Activated T-helper 1 cell treated with anti-CD3 and anti-CD28 coated beads, Interleukin-12 subunit alpha, Interleukin-12 subunit beta, Interleukin-2, Interleukin-4 antibody, amounts not matched to agents 30 ng/mL and 10 ng/mL and 1 ng/mL, durations not matched to agents 14 hours and 24 hours and 36 hours (primary cell): ENCODE measurements around the gene TCN1. TPM values are rescaled to one million over a fixed set of nuclear protein-coding genes. Genes with fewer than 3 reads are reported as not detected.
"Not testable (repeated sequence)": the region's sequence is repeated elsewhere in the genome, so short reads cannot be mapped to it uniquely, and the experiment has no call there.

Experiments used
- DNase-seq: peaks from one replicate; pipeline ENCODE4 v3.0.0; 2021; ENCODE audit warnings: low spot score
- H3K27ac Mint-ChIP-seq: one replicate; pipeline ENCODE4 v1.8.0; 2021; ENCODE audit warnings: mild to moderate bottlenecking, mixed read lengths
- H3K27me3 Mint-ChIP-seq: one replicate; pipeline ENCODE4 v1.8.0; 2022; ENCODE audit warnings: mild to moderate bottlenecking, moderate library complexity, mixed read lengths; ENCODE audit not compliant: insufficient read depth
- H3K36me3 Mint-ChIP-seq: one replicate; pipeline ENCODE4 v1.8.0; 2021; ENCODE audit warnings: low read depth, mixed read lengths
- H3K4me1 Mint-ChIP-seq: one replicate; pipeline ENCODE4 v1.8.0; 2021; ENCODE audit warnings: low read depth, mixed read lengths
- H3K4me3 Mint-ChIP-seq: one replicate; pipeline ENCODE4 v1.8.0; 2021; ENCODE audit warnings: mild to moderate bottlenecking, moderate library complexity, mixed read lengths
- H3K9me3 Mint-ChIP-seq: one replicate; pipeline ENCODE4 v1.8.0; 2021; ENCODE audit warnings: mixed read lengths
- intact Hi-C: fragments of 100-400 bp; cut with micrococcal nuclease; formaldehyde crosslinking; loops from one replicate; pipeline ENCODE4 v1.15.1; 2024
- total RNA-seq: library from RNA; stranded (reverse); gene quantifications from 2 replicates; pipeline ENCODE4 v1.2.3, GENCODE V29; 2022

Gene TCN1, protein sequence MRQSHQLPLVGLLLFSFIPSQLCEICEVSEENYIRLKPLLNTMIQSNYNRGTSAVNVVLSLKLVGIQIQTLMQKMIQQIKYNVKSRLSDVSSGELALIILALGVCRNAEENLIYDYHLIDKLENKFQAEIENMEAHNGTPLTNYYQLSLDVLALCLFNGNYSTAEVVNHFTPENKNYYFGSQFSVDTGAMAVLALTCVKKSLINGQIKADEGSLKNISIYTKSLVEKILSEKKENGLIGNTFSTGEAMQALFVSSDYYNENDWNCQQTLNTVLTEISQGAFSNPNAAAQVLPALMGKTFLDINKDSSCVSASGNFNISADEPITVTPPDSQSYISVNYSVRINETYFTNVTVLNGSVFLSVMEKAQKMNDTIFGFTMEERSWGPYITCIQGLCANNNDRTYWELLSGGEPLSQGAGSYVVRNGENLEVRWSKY
- not detected in 2 replicates for total RNA-seq

DNA sequence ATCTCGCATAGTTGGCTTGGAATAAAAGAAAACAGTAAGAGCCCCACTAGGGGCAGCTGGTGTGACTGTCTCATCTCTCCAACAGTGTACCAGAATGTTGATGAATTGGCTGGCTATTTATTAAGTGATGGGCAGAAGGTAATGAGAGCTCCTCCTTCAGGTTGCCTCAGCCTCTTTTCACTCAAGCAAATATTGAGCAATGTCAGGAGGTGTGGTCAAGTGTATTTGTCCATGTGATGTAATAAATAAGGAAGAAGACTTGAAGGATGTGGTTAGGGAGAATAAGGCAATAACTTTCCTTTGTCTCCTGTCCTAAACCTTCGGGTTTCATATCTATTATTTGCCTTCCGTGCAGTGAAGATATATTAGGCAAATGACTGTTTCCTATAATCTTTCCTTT is at the start of gene TCN1:
TSS of gene TCN1 (minus strand) at position 91 of the 400 bp plus-strand sequence. CDS start at position 74, 17 bp downstream.
- intact Hi-C loops: no loop called here
- Mint-ChIP-seq H3K9me3 (peaks cover 6% of the 10 kb centered on the region), H3K27ac (no peak within 1 kb of the TSS), H3K4me3 (no peak within 1 kb of the TSS), H3K27me3 (peaks cover 6% of the 10 kb centered on the region), H3K4me1 (no peaks in the 10 kb centered on the region), H3K36me3 (no peaks in the 10 kb centered on the region)
- DNase-seq: no peak

DNA sequence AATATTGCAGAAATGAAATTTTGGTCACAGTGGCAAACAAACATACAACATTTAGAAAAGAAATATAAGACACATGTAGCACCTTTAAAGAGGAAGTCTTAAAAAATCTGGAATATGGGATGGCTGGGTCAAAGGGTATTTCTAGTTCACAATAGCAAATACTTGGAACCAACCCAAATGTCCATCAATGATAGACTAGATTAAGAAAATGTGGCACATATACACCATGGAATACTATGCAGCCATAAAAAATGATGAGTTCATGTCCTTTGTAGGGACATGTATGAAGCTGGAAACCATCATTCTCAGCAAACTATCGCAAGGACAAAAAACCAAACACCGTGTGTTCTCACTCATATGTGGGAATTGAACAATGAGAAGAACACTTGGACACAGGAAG is 37.3 kb upstream of the TCN1 start:
- DNase-seq, H3K36me3 Mint-ChIP-seq, intact Hi-C loops, H3K27me3 Mint-ChIP-seq, H3K27ac Mint-ChIP-seq, H3K9me3 Mint-ChIP-seq, H3K4me1 Mint-ChIP-seq, H3K4me3 Mint-ChIP-seq: not testable (repeated sequence)

DNA sequence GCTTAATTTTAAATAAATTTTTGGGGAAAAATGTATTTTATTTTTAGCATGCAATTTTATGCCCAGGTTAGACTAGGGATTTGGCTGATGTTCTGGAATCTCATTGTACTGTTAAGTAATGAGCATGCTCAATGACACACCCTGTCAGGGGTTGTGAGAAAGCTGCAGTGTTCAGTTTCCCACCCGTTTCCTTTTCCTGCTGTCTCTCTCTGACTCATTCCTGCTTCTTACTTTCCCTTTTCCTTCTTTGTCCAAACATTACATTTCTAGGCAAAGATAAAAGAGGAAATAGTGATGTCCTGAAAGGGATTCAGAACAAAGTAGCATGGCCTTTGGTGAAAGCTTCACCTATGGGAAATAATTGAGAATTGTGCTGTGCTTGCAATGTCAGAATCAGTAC is 35.0 kb upstream of the TCN1 start:
- intact Hi-C loops: no loop called here
- no peak for DNase-seq
- Mint-ChIP-seq H3K36me3 (no peaks in the 10 kb centered on the region), H3K4me3 (no peak overlapping the region), H3K27me3 (peaks cover 3% of the 10 kb centered on the region), H3K27ac (no peak overlapping the region), H3K9me3 (no peaks in the 10 kb centered on the region), H3K4me1 (no peaks in the 10 kb centered on the region)

DNA sequence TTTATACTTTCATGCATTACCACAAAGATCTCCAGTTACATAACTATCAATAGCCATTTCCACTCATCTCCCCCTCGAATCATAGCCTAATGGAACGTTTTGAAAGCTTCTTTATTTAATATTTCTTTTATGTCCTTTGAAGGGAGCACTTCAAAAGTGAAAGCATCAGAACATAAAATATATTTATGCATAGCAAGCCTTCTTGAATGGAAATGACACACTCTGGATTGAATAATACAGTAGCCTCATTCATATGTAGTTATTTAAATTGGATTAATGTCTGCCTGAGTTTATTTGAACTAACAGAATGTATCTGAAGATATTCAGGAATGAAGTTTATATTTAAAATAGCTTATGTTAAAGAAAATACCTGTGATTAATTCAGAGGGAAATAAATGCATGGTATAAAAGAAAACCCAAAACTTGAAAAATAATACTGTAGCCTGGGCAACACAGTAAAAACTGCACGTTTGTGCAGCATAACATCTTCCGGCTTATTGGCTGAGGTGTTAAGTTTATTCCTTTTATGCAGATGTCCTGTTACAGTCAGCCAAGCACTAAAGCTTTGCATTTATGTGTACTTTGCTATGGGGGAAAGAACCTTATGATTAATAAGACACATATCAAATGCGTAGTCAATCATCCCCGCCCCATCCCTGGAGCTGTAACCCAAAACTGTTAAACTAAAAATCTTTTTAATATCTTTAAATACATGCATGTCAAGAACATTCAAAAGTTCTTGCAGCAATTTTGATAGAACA is 34.3 kb upstream of the TCN1 start:
- intact Hi-C loops: no loop called here
- H3K36me3 Mint-ChIP-seq: no peaks in the 10 kb centered on the region
- H3K4me3 Mint-ChIP-seq: no peak overlapping the region
- DNase-seq: no peak
- peaks cover 3% of the 10 kb centered on the region for H3K27me3 Mint-ChIP-seq
- H3K9me3 Mint-ChIP-seq: no peaks in the 10 kb centered on the region
- no peak overlapping the region for H3K27ac Mint-ChIP-seq
- no peaks in the 10 kb centered on the region for H3K4me1 Mint-ChIP-seq

DNA sequence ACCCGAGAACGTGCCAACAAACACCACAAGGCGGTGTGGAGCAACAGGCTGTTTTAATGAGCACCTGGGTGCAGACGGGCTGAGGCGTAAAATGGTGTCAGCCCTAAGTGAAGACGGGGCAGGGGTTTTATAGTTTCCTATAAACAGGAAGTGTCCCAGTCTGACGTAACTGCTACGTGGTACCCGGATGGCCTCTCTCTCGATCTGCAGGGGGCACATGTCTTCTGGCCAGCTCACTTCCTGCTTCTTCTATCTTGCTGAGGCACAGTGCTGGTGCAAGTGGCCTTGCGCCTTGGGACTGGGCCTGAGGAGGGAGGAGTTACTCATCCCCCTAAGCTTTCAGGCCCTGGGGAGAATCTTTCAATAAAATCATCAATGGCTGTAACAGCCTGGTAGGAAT is 33.2 kb upstream of the TCN1 start:
- H3K4me1 Mint-ChIP-seq: no peaks in the 10 kb centered on the region
- no peak for DNase-seq
- H3K27ac Mint-ChIP-seq: no peak overlapping the region
- H3K9me3 Mint-ChIP-seq: no peaks in the 10 kb centered on the region
- H3K36me3 Mint-ChIP-seq: no peaks in the 10 kb centered on the region
- intact Hi-C loops: no loop called here
- H3K27me3 Mint-ChIP-seq: no peaks in the 10 kb centered on the region
- H3K4me3 Mint-ChIP-seq: no peak overlapping the region

DNA sequence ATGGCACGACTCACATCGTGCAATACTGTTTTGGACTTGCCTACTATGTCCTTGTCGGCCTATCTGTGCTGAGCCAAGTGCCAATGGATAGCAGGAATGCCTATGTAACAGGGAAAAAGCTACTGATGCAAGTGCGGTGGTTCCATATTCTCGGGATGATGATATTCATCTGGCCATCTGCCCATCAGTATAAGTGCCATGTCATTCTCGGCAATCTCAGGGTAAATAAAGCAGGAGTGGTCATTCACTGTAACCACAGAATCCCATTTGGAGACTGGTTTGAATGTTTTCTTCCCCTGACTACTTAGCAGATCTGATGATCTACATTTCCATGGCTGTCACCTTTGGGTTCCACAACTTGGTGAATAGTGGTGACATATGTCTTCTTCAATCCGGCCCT is 32.4 kb upstream of the TCN1 start:
- intact Hi-C loops: no loop called here
- Mint-ChIP-seq H3K4me3 (no peak overlapping the region), H3K36me3 (no peaks in the 10 kb centered on the region), H3K4me1 (no peaks in the 10 kb centered on the region), H3K9me3 (no peaks in the 10 kb centered on the region), H3K27me3 (no peaks in the 10 kb centered on the region), H3K27ac (no peak overlapping the region)
- DNase-seq: no peak

DNA sequence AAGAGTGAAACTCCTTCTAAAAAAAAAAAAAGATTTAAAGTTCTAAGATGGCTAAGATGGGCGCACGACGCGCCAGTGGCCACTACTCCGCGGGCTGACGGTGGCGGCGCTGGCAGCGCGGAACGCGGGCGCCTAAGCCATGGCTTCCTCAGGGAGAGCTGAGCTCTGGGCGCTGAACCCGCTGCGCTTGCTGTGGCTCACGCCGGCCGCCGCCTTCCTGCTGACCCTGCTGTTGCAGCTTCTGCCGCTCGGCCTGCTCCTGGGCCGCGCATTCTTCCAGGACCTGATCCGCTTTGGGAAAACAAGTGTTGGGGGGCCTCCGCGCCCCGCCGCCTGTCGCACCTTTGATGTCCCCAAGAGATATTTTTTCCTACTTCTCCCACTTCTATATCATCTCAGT is 31.8 kb upstream of the TCN1 start:
- intact Hi-C loops: no loop called here
- no peak overlapping the region for H3K4me3 Mint-ChIP-seq

DNA sequence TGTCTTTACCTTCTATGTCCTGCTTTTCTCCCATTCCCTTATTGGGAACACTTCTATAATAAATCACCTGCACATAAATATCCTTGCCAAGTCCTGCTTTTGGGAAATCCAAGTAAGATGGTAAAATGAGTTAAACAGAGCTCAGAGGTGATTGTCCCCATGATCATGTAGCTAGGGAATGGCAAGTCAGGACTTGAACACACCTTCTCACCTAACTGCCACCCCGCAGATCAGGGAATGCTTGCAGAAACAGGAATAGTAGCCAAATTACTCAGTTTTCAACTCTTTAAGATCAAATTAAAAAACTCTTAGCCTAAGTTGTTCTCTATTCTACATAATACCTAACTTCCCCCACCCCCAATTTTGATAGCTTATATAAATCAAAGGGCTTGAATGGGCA is 28.3 kb upstream of the TCN1 start:
- DNase-seq: no peak
- no peaks in the 10 kb centered on the region for H3K27me3 Mint-ChIP-seq
- intact Hi-C loops: no loop called here
- H3K4me3 Mint-ChIP-seq: no peak overlapping the region
- H3K27ac Mint-ChIP-seq: no peak overlapping the region
- H3K9me3 Mint-ChIP-seq: peaks cover 15% of the 10 kb centered on the region
- no peaks in the 10 kb centered on the region for H3K4me1 Mint-ChIP-seq
- no peaks in the 10 kb centered on the region for H3K36me3 Mint-ChIP-seq

More for the DNA sequence above, 31.8 kb upstream of the TCN1 start:
- no peaks in the 10 kb centered on the region for H3K4me1 Mint-ChIP-seq
- H3K27ac Mint-ChIP-seq: no peak overlapping the region
- H3K36me3 Mint-ChIP-seq: no peaks in the 10 kb centered on the region
- H3K27me3 Mint-ChIP-seq: no peaks in the 10 kb centered on the region
- no peaks in the 10 kb centered on the region for H3K9me3 Mint-ChIP-seq
- no peak for DNase-seq

DNA sequence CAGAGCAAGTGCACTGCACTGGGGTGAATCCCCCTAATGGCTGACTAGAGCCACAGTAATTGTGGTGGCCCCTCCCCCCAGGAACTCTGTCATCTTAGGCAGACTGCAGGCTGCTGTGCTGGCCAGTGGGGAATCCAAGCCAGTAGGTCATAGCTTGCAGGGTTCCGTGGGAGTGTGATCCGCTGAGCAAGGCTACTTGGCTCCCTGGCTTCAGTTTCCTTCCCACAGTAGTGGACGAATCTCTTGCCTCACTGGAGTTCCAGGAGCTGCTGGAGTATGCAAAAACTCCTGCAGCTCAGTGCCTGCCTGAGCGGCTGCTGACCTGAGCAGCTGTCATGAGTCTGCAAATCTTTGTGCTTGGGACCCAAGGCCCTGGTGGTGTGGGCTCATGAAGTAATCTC is 25.5 kb upstream of the TCN1 start:
- no peak for DNase-seq

DNA sequence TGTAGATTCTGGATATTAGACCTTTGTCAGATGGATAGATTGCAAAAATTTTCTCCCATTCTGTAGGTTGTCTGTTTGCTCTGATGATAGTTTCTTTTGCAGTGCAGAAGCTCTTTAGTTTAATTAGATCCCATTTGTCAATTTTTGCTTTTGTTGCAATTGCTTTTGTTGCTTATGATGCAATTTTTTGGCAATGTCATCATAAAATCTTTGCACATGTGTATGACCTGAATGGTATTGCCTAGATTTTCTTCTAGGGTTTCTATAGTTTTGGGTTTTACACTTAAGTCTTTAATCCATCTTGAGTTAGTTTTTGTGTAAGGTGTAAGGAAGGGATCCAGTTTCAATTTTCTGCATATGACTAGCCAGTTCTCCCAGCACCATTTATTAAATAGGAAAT is 20.9 kb upstream of the TCN1 start:
- H3K27me3 Mint-ChIP-seq, H3K4me3 Mint-ChIP-seq, intact Hi-C loops, H3K4me1 Mint-ChIP-seq, H3K27ac Mint-ChIP-seq, DNase-seq, H3K36me3 Mint-ChIP-seq: not testable (repeated sequence)
- peaks cover 31% of the 10 kb centered on the region for H3K9me3 Mint-ChIP-seq

More for the DNA sequence above, 25.5 kb upstream of the TCN1 start:
- no peaks in the 10 kb centered on the region for H3K36me3 Mint-ChIP-seq
- peaks cover 31% of the 10 kb centered on the region for H3K9me3 Mint-ChIP-seq
- intact Hi-C loops: no loop called here
- H3K4me3 Mint-ChIP-seq: no peak overlapping the region
- no peaks in the 10 kb centered on the region for H3K27me3 Mint-ChIP-seq
- no peaks in the 10 kb centered on the region for H3K4me1 Mint-ChIP-seq
- no peak overlapping the region for H3K27ac Mint-ChIP-seq

DNA sequence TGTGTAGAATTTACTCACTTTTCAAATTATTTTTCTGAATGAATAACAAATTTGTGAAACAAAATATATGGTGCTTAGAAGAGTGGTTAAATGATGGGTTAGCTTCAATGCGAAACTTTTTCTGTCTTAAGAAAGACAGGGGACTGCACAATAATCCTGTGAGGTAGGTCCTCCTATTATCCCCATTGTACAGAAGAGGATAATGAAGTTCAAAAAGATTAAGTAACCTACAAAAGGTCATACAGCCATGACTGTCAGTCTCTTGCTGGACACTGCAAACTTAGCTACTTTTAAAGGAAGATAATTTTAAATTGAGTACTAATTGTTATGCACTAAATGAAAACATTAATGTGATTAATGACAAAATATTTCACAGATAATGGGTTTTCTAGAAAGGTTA is 17.3 kb upstream of the TCN1 start:
- Mint-ChIP-seq H3K36me3 (no peaks in the 10 kb centered on the region), H3K27me3 (peaks cover 2% of the 10 kb centered on the region), H3K27ac (no peak overlapping the region)

DNA sequence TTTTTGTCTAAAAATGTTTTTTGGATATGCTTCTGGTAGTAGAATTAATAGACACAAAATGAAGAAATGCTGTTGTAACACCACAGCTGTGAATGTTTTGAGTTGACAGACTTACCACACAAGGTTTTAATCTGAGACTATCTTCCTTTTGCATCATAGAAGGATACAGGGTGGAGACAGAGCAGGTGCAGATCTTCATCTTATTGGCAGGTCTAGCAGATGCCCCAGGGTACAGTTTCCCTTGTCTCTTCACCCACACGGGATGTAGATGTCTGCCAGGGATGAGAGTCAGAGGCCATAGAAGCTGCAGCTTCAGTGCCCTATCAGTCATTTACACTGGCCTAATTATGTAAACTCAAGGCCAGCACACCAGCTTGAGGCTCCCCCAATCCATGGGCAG is 13.3 kb upstream of the TCN1 start:
- H3K27ac Mint-ChIP-seq: no peak overlapping the region
- intact Hi-C loops: no loop called here
- H3K9me3 Mint-ChIP-seq: no peaks in the 10 kb centered on the region
- DNase-seq: no peak
- H3K4me1 Mint-ChIP-seq: no peaks in the 10 kb centered on the region
- peaks cover 2% of the 10 kb centered on the region for H3K27me3 Mint-ChIP-seq
- no peaks in the 10 kb centered on the region for H3K36me3 Mint-ChIP-seq
- no peak overlapping the region for H3K4me3 Mint-ChIP-seq

More for the DNA sequence above, 17.3 kb upstream of the TCN1 start:
- no peaks in the 10 kb centered on the region for H3K4me1 Mint-ChIP-seq
- H3K4me3 Mint-ChIP-seq: no peak overlapping the region
- intact Hi-C loops: no loop called here
- DNase-seq: no peak
- H3K9me3 Mint-ChIP-seq: peaks cover 6% of the 10 kb centered on the region

DNA sequence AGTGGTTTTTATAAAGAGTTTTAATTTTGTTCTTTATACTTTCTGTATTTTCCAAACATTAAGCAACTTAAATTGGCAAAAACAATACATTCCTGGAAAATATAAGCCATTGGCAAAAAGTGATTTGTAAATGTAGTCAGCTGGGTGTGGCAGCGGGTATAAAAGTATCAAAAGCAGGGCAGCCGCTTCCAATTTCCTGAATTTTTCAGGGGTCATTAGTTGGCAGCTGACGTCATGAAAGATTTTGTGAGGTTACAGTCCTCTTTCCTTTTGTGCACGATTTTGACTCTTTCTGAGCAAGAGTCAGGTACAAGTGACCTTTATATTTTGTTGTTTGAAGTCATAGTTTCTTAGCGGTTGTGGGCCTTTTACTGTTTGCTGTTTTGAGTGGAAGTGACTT is 12.3 kb upstream of the TCN1 start, which contains the start of gene OOSP3:
TSS of gene OOSP3 (plus strand) at position 208 of the 400 bp plus-strand sequence. CDS start at position 235, 27 bp downstream.
- Mint-ChIP-seq H3K36me3 (no peaks in the 10 kb centered on the region), H3K4me3 (no peak within 1 kb of the TSS), H3K27me3 (no peaks in the 10 kb centered on the region), H3K9me3 (no peaks in the 10 kb centered on the region), H3K4me1 (no peaks in the 10 kb centered on the region), H3K27ac (no peak within 1 kb of the TSS)
- no peak for DNase-seq
- intact Hi-C loops: no loop called here
